ENCODE results near the gene C22orf15. TPM values are rescaled to one million over a fixed set of nuclear protein-coding genes. Genes with fewer than 3 reads are reported as not detected.

The C22orf15 gene
- total RNA-seq, 1 donor from 2014 or later = not detected

Other genes with a start within 250 kb of the C22orf15 start
- not detected for gene IGLL1, start 182.7 kb upstream of the C22orf15 start, total RNA-seq (ENCODE audit: insufficient read depth, low replicate concordance)
- not detected for gene DRICH1, start 130.7 kb upstream of the C22orf15 start, total RNA-seq (ENCODE audit: insufficient read depth, low replicate concordance)
- gene RGL4, start 72.0 kb upstream of the C22orf15 start, total RNA-seq (ENCODE audit: insufficient read depth, low replicate concordance) = 3.1 TPM
- gene ZNF70, start 11.9 kb upstream of the C22orf15 start, total RNA-seq (ENCODE audit: insufficient read depth, low replicate concordance) = 5.3 TPM
- not detected for gene VPREB3, start 8.6 kb upstream of the C22orf15 start, total RNA-seq (ENCODE audit: insufficient read depth, low replicate concordance)
- gene CHCHD10, start 5.0 kb downstream of the C22orf15 start, total RNA-seq (ENCODE audit: insufficient read depth, low replicate concordance) = not detected
- 13.7 TPM for gene MMP11, start 9.9 kb downstream of the C22orf15 start, total RNA-seq (ENCODE audit: insufficient read depth, low replicate concordance)
- gene SMARCB1, start 24.0 kb downstream of the C22orf15 start, total RNA-seq (ENCODE audit: insufficient read depth, low replicate concordance) = 8.9 TPM
- not detected for gene DERL3, start 76.0 kb downstream of the C22orf15 start, total RNA-seq (ENCODE audit: insufficient read depth, low replicate concordance)
- 6.7 TPM for gene SLC2A11, start 94.9 kb downstream of the C22orf15 start, total RNA-seq (ENCODE audit: insufficient read depth, low replicate concordance)
- 202 TPM for gene MIF, start 131.4 kb downstream of the C22orf15 start, total RNA-seq (ENCODE audit: insufficient read depth, low replicate concordance)
- gene GSTT2B, start 198.2 kb downstream of the C22orf15 start, total RNA-seq (ENCODE audit: insufficient read depth, low replicate concordance) = 7.2 TPM
- gene DDTL, start 203.9 kb downstream of the C22orf15 start, total RNA-seq (ENCODE audit: insufficient read depth, low replicate concordance) = 3.6 TPM
- gene DDT, start 211.5 kb downstream of the C22orf15 start, total RNA-seq (ENCODE audit: insufficient read depth, low replicate concordance) = 21.4 TPM
- gene GSTT2, start 217.1 kb downstream of the C22orf15 start, total RNA-seq (ENCODE audit: insufficient read depth, low replicate concordance) = not detected
- gene GSTT4, start 242.5 kb downstream of the C22orf15 start, total RNA-seq (ENCODE audit: insufficient read depth, low replicate concordance) = not detected
- 65.0 TPM for gene CABIN1, start 248.3 kb downstream of the C22orf15 start, total RNA-seq (ENCODE audit: insufficient read depth, low replicate concordance)

All from umbilical cord (tissue), 1 donor.